Epithelial cell of proximal tubule (primary cell): ENCODE results near the gene LSAMP. TPM values are rescaled to one million over a fixed set of nuclear protein-coding genes. Genes with fewer than 3 reads are reported as not detected.

ENCODE experiments used
- DNase-seq: peaks from one replicate; pipeline ENCODE4 v3.0.0-alpha.2; 2011; ENCODE audit warnings: low read depth
- H3K4me3 ChIP-seq: 2 replicates; pipeline ENCODE4 v1.5.1; 2011; ENCODE audit warnings: low read depth, mild to moderate bottlenecking, low read length
- total RNA-seq: library from RNA; depleted of rRNA; stranded (reverse); fragments of >200 nt; gene quantifications from 2 replicates; pipeline ENCODE4 v1.2.3, GENCODE V29; 2015
- TF ChIP-seq, protein P1 (sequence below): conservative IDR thresholded peaks from 2 replicates; pipeline ENCODE4 v1.5.1; 2012; ENCODE audit warnings: low read depth, mild to moderate bottlenecking, low read length

The LSAMP gene
- total RNA-seq, 1 donor from 2014 or later, result 5.1 TPM

DNA sequence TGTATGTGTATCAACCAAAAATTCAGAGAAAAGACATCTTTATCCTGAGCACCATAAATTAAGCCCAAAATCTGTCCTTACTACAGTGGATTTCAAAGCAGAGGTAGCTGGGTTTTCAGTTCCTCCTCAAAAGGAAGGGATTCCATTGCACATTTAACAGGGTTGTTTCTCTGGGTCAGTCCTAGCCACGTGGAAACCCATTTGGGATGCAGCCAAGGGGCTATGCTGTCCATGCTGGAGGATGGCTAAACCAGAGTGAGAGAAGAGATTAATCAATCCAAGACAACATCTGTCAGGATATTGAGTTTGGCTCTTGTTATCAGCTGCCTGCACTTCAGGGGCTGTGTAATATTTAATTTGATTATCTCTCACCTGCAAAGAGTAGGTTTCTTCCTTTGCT, 28.1 kb downstream of the LSAMP start:
- TF ChIP-seq, protein P1, sequence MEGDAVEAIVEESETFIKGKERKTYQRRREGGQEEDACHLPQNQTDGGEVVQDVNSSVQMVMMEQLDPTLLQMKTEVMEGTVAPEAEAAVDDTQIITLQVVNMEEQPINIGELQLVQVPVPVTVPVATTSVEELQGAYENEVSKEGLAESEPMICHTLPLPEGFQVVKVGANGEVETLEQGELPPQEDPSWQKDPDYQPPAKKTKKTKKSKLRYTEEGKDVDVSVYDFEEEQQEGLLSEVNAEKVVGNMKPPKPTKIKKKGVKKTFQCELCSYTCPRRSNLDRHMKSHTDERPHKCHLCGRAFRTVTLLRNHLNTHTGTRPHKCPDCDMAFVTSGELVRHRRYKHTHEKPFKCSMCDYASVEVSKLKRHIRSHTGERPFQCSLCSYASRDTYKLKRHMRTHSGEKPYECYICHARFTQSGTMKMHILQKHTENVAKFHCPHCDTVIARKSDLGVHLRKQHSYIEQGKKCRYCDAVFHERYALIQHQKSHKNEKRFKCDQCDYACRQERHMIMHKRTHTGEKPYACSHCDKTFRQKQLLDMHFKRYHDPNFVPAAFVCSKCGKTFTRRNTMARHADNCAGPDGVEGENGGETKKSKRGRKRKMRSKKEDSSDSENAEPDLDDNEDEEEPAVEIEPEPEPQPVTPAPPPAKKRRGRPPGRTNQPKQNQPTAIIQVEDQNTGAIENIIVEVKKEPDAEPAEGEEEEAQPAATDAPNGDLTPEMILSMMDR, result no peak
- H3K4me3 ChIP-seq, result no peak overlapping the region
- no peak for DNase-seq

DNA sequence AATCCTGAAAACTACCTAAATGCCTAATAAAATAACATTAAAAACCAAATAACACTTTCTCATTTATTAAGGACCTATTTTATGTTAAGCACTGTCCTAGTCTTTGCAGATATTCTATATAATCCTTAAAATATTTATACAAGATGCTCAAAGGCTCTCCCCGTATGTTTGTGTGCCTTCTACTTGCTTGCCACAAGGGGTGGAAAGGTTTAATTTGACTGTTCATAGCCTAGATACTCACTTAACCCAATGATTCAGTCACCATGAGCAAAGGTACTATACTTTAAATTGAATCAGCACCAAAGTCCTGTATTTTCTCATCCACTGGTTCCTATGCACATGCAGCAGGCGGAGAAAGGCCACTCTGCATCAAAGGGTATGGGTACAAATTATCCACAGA, 32.0 kb downstream of the LSAMP start:
- H3K4me3 ChIP-seq, result no peak overlapping the region
- no peak for DNase-seq
- TF ChIP-seq, protein P1, result no peak

DNA sequence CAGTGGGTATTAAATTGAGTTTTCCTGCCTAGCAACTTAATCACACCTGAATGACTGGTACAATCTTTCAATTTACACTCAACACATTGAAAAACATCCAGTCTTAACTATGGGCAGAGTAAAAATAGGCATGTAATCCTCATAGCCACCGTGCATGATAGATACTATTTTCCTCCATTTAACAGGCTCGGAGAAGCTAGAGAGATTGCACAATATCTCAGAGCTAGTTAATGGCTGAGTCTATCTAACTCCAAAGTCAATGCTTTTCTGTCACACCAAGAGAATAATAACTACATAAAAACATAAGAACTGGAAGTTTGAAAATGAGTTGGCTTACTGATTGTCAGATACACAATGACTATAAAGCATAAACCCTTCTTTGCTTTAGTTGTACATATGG, 36.8 kb downstream of the LSAMP start:
- DNase-seq, result no peak
- TF ChIP-seq, protein P1, result no peak
- no peak overlapping the region for H3K4me3 ChIP-seq

DNA sequence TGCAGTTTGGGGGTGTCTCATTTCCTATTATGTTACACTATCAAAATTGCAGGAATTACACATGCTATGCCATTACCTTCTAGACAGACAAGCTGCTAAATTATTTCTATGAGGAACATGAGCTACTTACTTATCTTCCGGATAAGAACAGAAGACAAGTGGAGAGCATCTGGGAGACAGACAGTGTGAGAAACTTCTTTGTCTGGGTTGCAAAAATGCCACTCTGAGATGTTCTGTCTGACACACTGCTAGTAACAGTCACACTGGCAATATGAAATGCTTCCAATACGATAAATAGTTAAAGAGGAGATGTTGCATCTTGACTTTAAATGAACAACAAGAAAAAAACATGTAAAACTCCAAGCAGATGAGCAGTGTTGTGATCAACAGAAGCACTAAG, 40.1 kb downstream of the LSAMP start:
- DNase-seq, result no peak
- H3K4me3 ChIP-seq, result no peak overlapping the region
- TF ChIP-seq, protein P1, result no peak

DNA sequence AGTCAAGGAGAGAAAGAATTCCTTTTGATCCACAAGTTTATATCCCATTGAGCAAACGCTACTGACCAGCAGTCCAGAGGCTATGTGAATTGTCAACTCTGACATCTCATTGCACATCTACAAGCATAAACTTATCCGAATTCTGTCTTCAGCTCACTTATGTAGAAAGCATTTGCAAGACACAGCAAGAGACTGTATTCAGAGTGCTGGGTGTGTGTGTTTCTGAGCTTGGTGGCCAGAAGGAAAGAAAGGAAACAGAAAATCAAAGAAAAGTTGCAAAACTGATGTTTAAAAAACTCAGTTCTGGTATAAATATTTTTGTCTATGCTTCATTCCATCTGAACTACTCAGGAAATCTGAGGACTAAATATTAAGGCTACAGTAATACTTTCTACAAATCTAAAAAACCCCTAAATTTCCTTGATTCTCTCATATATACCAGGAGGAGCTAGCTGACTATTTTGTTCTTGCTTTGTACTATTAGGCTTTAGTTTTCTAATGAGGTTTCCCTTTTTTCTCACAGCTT, 45.5 kb downstream of the LSAMP start:
- TF ChIP-seq, protein P1, result no peak
- H3K4me3 ChIP-seq, result no peak overlapping the region
- no peak for DNase-seq

DNA sequence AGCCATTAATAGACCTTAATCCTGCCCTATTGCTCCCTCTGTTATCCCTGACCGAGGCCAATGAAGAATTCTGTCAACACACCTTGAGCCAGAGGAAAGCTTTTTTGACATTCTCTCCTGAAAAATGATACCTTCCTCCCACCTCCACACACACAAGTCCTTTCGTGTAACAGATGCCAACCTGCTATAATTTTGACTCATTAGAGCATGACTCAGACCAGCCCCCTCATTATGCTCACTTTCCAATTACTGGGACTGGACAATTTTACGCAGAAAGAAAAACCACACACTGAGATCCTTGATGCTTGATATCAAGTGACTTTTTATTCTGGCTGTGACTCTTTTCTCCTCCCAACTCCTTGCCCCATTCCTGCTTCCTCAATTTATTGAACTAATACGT, 50.9 kb downstream of the LSAMP start:
- TF ChIP-seq, protein P1, result no peak
- H3K4me3 ChIP-seq, result no peak overlapping the region
- DNase-seq, result no peak

DNA sequence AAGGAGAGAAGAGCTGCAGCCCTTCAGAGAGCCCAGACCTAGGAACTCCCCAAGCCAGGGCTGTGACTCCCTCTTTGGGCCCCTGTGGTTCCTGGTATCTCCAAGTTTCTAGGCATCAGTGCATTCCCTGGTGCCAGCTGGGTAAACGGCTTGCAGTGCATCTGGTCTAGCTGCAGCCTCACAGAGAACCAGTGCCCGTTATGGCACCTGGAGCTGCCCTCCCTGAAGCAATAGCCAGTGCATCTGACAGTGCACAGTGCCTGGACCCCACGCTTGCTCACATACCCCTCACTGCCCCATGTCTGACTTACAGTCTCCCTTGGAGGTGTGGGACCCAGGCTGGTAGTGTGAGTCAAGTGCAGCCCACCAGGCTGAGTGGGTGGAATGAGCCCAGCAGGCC, 52.1 kb downstream of the LSAMP start:
- TF ChIP-seq, protein P1, result no peak
- H3K4me3 ChIP-seq, result no peak overlapping the region
- DNase-seq, result no peak
